ENCODE data around the gene PEPD. TPM values are rescaled to one million over a fixed set of nuclear protein-coding genes. Genes with fewer than 3 reads are reported as not detected.
A peak's percentile ranks its signal among the peaks of the same experiment; 100 is the strongest.

The PEPD gene
- total RNA-seq, 1 donor from 2014 or later = 30.0 TPM

- intact Hi-C loops (cut with micrococcal nuclease) = no loop called here
- no peak for TF ChIP-seq CTCF (IDR thresholded peaks at IDR 0.05; ENCODE audit: borderline replicate concordance)
- H3K27ac ChIP-seq (replicated peaks) = no peak overlapping the region
- no peaks in the 10 kb centered on the region for H3K36me3 ChIP-seq
- peaks cover 98% of the 10 kb centered on the region for H3K4me1 ChIP-seq
- H3K9me3 ChIP-seq (replicated peaks) = no peaks in the 10 kb centered on the region
- H3K4me3 ChIP-seq = no peak overlapping the region
- H3K27me3 ChIP-seq (ENCODE audit: low read depth) = no peaks in the 10 kb centered on the region
- peak; percentile 25 for DNase-seq
Observed at GRCh38 chr19:33392341-33393285, 129.0 kb downstream of the PEPD start.

GRCh38 chr19:33391631-33392249, 129.9 kb downstream of the PEPD start:
- peaks cover 98% of the 10 kb centered on the region for H3K4me1 ChIP-seq
- DNase-seq = no peak
- H3K27me3 ChIP-seq (ENCODE audit: low read depth) = no peaks in the 10 kb centered on the region
- no peak for TF ChIP-seq CTCF (IDR thresholded peaks at IDR 0.05; ENCODE audit: borderline replicate concordance)
- H3K36me3 ChIP-seq = no peaks in the 10 kb centered on the region
- H3K9me3 ChIP-seq (replicated peaks) = no peaks in the 10 kb centered on the region
- intact Hi-C loops (cut with micrococcal nuclease) = no loop called here
- H3K27ac ChIP-seq (replicated peaks) = peak overlapping the region; percentile 87
- no peak overlapping the region for H3K4me3 ChIP-seq

GRCh38 chr19:33390908-33391630, 130.5 kb downstream of the PEPD start:
- intact Hi-C loops (cut with micrococcal nuclease) = no loop called here
- Histone ChIP-seq H3K27ac (replicated peaks) (peak overlapping the region; percentile 87), H3K4me1 (peaks cover 98% of the 10 kb centered on the region), H3K36me3 (no peaks in the 10 kb centered on the region), H3K27me3 (ENCODE audit: low read depth) (no peaks in the 10 kb centered on the region), H3K9me3 (replicated peaks) (no peaks in the 10 kb centered on the region), H3K4me3 (peak overlapping the region; percentile 22)
- TF ChIP-seq CTCF (IDR thresholded peaks at IDR 0.05; ENCODE audit: borderline replicate concordance) = no peak
- peak; percentile 18 for DNase-seq

GRCh38 chr19:33390101-33390907, 131.3 kb downstream of the PEPD start:
- peak overlapping the region; percentile 22 for H3K4me3 ChIP-seq
- H3K9me3 ChIP-seq (replicated peaks) = no peaks in the 10 kb centered on the region
- DNase-seq = peak; percentile 69
- H3K27ac ChIP-seq (replicated peaks) = peak overlapping the region; percentile 87
- H3K4me1 ChIP-seq = peaks cover 98% of the 10 kb centered on the region
- intact Hi-C loops (cut with micrococcal nuclease) = no loop called here
- H3K27me3 ChIP-seq (ENCODE audit: low read depth) = no peaks in the 10 kb centered on the region
- TF ChIP-seq CTCF (IDR thresholded peaks at IDR 0.05; ENCODE audit: borderline replicate concordance) = no peak
- no peaks in the 10 kb centered on the region for H3K36me3 ChIP-seq

Data from left ventricle myocardium inferior (tissue), 1 donor.